GM12875 (cell line): ENCODE measurements around the gene PAH.

ENCODE experiments used
- H3K4me3 ChIP-seq: one replicate; pipeline ENCODE4 v1.5.1; 2011; ENCODE audit warnings: low read depth, low read length, control low read depth
- TF ChIP-seq, protein P1 (sequence below): IDR thresholded peaks from 2 replicates; pipeline ENCODE4 v1.5.1; 2011; ENCODE audit warnings: low read depth, mild to moderate bottlenecking, control low read depth, inconsistent platforms, low read length, moderate library complexity, borderline replicate concordance; ENCODE audit not compliant: insufficient read depth

The PAH gene

DNA sequence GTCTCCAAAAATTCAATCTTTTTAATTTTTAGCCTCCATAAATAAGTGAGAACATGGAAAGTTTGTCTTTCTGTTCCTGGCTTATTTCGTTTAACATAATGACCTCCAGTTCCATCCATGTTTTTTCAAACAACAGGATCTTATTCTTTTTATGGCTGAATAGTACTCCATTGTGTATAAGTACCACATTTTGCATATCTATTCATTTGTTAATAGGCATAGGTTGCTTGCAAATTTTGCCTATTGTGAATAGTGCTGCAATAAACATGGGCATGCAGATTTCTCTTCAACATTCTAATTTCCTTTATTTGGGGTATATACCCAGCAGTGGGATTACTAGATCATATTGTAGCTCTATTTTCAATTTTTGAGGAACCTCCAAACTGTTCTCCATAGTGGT is 16.1 kb upstream of the PAH start:
- TF ChIP-seq, protein P1, sequence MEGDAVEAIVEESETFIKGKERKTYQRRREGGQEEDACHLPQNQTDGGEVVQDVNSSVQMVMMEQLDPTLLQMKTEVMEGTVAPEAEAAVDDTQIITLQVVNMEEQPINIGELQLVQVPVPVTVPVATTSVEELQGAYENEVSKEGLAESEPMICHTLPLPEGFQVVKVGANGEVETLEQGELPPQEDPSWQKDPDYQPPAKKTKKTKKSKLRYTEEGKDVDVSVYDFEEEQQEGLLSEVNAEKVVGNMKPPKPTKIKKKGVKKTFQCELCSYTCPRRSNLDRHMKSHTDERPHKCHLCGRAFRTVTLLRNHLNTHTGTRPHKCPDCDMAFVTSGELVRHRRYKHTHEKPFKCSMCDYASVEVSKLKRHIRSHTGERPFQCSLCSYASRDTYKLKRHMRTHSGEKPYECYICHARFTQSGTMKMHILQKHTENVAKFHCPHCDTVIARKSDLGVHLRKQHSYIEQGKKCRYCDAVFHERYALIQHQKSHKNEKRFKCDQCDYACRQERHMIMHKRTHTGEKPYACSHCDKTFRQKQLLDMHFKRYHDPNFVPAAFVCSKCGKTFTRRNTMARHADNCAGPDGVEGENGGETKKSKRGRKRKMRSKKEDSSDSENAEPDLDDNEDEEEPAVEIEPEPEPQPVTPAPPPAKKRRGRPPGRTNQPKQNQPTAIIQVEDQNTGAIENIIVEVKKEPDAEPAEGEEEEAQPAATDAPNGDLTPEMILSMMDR: no peak

DNA sequence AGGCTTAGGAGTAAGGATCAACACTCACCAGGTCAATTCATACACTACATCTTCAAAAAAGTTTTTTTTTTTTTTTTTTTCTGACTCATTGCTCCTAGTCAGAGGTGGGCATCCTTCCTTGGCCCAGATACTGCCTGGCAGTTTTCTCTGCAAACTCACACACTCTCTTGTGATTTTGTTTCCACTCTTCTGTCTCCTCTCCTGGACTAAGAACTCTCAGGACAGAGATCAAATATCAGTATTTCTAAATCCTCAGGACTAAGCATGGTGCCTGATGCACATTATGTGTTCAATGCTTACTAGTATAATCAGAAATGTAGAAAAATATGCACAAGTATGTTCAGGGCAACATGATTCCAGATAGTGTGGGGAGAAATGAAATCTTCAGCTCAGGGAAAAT is 10.2 kb upstream of the PAH start:
- TF ChIP-seq, protein P1: no peak
- no peak overlapping the region for H3K4me3 ChIP-seq

More for the DNA sequence above, 16.1 kb upstream of the PAH start:
- H3K4me3 ChIP-seq: no peak overlapping the region

DNA sequence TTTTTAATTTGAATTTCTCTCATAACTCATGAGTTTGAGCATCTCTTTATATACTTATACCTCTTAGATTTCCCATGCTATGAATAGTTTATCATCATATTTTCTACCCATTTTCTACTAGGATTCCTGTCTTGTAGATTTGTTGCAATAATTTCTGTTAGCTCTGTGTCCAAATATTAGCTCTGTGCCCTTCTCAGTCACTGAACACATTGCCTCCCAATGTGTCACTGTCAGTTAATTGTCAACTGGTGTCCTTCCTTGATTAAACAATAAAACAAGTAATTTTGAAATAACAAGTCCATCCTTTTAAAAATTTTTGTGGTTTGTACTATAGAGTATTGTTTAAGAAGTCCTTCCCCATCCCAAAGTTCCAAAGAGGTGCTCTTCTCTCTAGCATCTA is 4.2 kb upstream of the PAH start:
- no peak overlapping the region for H3K4me3 ChIP-seq
- TF ChIP-seq, protein P1: no peak

DNA sequence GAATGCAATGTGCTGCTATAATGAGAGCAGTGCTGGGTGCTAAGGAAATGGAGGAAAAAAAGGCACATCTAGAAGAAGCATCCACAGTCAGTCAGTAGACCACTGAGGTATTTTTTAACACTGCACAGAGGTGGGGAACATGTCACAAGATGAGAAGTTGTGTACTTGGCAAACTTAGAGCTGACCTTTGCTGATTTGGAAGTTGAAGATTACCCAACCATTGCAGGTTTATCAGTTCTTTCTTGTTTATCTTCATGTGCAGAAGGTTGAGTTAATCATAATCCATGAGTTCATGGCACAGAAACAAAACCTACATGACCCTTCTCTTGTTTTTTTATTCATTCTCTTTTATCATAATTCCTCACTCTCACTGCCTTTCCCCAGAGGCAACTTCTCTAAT is 3.2 kb upstream of the PAH start:
- H3K4me3 ChIP-seq: no peak overlapping the region
- TF ChIP-seq, protein P1: no peak

DNA sequence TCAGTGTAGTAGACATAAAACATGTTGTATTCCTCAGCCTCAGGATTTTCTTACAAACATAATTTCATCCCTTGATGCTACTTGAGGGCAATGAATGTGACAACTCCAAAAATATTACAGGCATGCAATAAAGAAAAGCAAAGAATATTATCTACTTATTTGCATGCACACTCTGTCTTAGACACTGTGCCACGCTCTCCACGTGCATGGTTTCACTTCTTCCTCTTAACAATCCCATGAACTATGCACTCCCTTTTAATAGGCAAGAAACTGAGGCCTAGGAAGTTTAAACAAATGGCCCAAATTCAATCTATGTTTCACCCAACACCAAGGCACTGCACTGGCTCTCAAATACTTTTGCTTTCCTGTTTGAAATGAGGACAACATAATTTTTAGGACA is 1.8 kb upstream of the PAH start:
- no peak overlapping the region for H3K4me3 ChIP-seq
- TF ChIP-seq, protein P1: no peak

DNA sequence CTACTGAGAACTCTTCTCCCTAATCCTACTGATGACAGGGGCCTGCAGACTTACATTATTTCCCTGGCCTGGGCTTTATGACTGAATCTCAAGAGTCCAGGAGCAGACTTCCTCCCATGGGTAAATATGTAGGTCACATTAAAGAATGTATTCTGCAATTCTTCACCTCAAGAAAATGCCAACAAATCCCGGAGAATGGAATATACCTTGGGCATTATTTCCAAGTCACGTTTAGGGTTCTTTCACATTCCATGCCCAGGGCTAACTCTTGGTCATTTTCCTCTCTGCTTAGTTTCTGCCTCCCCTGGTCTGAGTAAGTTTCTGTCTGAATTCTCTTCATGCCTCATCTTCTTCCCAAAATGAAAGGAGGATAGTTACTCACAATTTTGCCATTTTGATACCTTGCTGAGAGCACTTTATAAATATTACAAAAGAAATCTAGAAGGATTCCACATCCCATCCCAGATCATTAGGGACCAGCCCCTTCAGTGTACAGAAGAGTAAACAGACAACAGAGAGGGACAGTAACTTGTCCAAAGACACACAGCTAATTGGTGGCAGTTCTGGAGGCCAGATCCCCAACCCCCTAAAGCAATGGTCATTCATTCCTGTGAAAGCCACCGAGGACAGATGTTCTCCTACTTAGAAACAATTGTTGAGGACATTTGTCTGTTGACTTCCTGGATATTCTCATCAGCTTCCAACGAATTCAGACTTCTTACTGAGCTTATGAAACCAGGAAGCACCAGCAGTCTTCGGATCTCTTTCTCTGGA is 605 bp downstream of the PAH start:
- H3K4me3 ChIP-seq: no peak overlapping the region
- TF ChIP-seq, protein P1: no peak
